HG03378 (cell line): Measurements from ENCODE around the gene LYSET.
"Not testable (repeated sequence)": the region's sequence is repeated elsewhere in the genome, so short reads cannot be mapped to it uniquely, and the experiment has no call there.

Source experiments
- ATAC-seq: cut with Tn5 transposase; IDR thresholded peaks from one replicate; pipeline ENCODE4 v1.9.1; 2021; ENCODE audit warnings: mild to moderate bottlenecking, moderate library complexity; ENCODE audit not compliant: unreplicated experiment

LYSET gene

DNA sequence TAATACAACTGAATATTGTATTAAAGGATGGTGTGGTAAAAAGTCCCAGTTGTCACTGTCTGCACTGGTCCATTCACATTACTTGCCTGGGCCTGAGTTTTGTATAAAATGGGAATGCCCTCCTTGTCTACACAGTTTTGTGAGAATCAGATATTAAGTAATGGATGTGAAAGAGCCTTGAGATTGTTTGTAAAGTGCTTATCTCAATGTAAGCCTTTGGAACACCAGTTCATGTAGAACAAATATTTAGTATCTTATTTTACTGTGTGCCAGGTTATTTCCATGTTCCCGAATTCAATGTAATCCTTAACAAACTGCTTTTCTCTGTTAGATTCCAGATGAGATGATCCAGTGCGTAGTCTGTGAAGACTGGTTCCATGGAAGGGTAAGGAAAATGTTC lies 29.5 kb downstream of the LYSET start:
- no peak for ATAC-seq

DNA sequence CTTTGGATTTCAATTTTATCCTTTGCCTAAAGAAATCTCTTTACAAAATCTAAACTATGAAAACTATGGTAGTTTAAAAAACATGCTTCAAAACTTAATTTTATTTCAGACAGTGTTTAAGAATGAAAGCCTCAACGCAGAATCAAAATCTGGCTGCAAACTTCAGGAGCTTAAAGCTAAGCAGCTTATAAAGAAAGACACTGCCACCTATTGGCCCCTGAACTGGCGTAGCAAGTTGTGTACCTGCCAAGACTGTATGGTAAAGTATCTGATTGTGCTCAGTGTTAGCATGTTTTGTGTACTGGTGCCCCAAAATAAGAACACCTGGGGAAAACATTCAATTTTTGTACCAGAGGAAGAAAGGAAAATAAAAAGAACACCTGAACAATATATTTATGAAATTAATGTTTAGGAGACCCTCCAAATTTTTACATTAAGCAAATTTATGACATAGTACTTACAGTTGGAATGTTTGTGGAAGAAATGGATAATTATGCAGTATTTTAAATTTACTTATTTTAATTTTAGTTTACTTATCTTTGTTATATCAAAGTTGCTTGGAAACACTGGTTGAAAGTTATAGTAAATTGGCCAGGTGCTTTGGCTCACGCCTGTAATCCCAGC lies 34.1 kb downstream of the LYSET start:
- ATAC-seq = no peak

DNA sequence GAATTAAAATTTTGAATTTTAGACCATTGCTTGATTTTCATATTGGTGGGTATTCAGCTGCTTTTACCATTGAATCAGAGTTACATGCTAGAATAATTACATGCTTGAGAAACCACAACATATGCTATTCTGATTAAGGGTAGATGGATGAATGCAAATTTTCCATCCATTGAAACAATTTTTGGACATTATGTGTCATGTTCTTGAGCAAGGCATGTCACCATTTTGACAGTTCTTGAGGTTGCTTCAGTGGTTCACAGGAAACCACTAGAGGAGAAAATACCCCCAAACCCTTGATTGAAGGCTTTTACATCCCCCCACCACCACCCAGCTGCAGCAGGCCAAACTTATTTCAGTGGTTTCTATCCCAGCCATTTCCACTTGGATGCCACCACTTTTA lies 35.4 kb downstream of the LYSET start:
- no peak for ATAC-seq

DNA sequence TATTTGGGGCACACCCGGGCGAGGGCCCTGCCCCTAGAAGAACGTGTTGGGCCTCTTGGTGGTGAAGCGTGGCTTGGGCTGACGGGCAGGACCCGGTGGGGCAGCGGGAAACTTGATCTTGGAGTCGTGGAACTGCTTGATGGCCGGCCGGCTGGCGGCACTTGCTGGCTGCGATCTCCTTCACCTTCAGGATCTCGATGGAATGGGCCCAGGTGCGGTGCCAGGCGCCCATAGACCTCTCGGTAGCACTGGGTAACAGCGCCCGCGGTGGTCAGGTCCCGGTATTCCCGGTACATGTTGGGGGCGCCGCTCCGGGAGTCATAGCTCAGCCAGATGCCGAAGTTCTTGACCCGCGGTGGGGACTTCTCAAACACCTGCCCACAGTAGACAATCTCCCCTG lies 38.4 kb downstream of the LYSET start:
- no peak for ATAC-seq

DNA sequence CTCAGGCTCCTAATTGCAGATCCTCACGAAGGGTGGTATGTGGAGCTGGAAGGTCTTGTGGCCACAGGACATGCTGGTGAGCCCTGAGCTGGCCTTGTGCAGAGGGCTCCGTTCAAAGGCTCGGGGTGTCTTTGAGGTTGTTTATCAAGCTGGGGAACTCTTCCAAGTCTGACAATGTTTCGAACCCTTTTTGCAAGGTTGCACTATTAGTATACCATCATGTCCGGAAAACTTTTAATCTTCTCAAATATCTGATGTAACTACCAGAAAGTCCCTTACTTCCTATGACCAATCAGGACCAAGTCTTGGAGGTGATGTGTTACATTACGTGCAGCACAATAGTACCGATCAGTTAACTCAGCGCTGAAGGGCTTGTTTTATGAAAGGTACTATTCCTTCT lies 43.4 kb downstream of the LYSET start:
- ATAC-seq = no peak

DNA sequence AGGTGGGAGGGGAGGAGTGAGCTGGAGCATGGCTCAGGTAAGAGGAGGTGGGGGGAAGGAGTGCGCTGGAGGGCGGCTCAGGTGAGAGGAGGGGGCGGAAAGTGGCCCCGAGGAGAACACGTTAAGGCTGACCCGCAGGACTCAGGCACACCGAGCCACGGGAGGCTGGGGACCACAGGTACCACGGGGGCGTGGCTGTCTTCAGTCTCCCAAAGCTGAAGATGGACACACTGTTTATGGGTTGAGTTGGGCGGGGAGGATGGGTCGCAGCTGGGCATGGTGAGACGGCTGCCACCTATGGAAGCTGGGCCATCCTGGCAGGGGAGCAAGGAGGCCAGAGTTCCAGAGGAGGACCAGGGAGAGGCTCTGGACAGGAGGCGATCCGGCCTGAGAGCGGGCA lies 45.4 kb downstream of the LYSET start:
- ATAC-seq = no peak

DNA sequence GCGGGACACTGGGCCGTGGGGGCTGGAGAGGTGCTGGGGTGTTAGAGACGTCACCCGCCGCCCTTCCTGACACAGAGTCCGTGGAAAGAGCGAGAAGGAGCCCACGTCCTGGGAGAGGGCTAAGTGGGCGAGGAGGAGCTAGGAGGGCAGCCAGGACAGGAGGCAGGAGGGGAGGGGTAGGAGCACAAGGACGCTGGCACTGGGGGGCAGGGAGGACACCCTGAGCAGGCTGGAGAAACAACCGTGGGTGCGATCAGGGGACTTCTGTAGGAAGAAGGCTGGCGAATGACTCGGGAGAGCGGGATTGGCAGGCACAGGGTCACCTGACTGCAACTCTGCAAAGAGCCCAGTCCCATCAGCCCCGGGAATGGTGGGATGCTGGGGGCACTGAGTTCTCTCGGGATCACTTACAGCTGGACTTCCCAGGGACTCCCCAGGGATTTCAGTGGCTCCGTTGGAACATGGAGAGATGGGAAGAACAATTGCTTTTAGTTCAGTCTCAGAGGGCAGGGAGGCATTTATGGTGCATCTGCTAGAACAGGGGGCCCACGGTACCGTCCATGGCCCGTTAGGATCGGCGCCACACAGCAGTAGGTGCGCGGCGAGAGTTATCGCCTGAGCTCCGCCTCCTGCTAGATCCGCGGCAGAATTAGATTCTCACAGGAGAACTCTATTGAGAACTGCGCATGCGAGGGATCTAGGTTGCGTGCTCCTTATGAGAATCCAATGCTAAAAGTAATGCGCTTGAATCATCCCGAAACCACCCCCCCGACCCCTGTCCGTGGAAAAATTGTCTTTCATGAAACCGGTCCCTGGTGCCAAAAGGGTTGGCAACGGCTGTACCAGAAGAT lies 46.2 kb downstream of the LYSET start:
- no peak for ATAC-seq

DNA sequence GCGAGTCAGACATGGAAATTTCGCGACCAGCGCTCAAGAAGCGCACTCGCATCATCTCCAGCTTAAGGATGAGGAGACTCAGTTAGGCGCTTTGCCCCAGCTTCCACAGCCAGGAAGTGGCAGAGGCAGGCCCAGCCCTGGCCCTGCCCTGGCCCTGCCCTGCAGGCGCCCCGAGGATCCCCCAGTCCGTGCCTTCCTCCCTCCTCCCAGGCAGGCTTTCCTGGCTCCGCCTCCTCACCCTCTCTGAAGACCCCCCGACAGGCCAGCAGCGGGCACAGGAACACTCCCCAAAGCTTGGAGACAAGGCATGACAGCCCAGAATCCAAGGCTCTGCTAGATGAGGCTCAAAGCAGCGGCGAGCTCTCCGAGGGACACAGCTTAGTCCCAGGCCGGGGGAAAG lies 47.0 kb downstream of the LYSET start:
- no peak for ATAC-seq

DNA sequence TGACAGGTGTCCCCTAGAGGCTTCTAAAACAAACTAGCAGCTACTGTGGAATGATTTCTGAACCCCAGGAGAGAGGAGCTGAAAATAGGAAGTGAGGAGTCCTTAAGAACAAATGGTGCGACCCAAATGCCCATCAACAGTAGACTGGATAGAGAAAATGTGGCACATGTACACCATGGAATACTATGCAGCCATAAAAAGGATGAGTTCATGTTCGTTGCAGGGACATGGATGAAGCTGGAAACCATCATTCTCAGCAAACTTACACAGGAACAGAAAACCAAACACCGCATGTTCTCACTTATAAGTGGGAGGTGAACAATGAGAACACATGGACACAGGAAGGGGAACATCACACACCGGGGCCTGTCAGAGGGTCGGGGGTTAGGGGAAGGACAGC lies 48.0 kb downstream of the LYSET start:
- ATAC-seq = not testable (repeated sequence)

DNA sequence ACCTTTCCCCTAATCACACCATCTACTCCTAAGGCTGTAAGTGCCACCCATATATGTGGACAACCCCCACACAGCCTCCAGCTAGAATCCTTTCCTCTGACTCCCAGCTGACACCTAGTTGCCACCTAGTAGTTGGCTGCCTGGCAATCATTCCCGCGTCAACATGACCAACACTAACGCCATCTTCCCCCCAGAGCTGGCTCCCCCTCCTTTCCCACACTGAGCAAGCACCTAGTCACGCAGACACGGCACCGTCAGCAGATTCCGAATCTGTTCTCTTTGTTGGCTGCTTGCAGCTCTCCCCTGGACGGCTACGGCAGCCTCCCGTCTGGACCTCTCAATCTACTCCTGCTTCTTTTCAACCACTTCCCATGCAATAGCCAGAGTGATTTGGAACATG lies 49.7 kb downstream of the LYSET start:
- ATAC-seq = no peak
